ENCODE measurements around the gene ATP13A1.

GRCh38 chr19:19597809-19598306 is 65.6 kb downstream of the ATP13A1 start:
- TF ChIP-seq, protein P1, sequence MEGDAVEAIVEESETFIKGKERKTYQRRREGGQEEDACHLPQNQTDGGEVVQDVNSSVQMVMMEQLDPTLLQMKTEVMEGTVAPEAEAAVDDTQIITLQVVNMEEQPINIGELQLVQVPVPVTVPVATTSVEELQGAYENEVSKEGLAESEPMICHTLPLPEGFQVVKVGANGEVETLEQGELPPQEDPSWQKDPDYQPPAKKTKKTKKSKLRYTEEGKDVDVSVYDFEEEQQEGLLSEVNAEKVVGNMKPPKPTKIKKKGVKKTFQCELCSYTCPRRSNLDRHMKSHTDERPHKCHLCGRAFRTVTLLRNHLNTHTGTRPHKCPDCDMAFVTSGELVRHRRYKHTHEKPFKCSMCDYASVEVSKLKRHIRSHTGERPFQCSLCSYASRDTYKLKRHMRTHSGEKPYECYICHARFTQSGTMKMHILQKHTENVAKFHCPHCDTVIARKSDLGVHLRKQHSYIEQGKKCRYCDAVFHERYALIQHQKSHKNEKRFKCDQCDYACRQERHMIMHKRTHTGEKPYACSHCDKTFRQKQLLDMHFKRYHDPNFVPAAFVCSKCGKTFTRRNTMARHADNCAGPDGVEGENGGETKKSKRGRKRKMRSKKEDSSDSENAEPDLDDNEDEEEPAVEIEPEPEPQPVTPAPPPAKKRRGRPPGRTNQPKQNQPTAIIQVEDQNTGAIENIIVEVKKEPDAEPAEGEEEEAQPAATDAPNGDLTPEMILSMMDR (IDR thresholded peaks at IDR 0.05) = no peak
- TF ChIP-seq POLR2A (IDR thresholded peaks at IDR 0.05; ENCODE audit: low read depth) (no peak), POLR2AphosphoS5 (IDR thresholded peaks at IDR 0.05) (no peak)

All from esophagus muscularis mucosa (tissue), 3 donors.